ENCODE results near the gene RASGRF2.

- TF ChIP-seq POLR2AphosphoS5 (IDR thresholded peaks at IDR 0.05) = no peak
- TF ChIP-seq, protein P1, sequence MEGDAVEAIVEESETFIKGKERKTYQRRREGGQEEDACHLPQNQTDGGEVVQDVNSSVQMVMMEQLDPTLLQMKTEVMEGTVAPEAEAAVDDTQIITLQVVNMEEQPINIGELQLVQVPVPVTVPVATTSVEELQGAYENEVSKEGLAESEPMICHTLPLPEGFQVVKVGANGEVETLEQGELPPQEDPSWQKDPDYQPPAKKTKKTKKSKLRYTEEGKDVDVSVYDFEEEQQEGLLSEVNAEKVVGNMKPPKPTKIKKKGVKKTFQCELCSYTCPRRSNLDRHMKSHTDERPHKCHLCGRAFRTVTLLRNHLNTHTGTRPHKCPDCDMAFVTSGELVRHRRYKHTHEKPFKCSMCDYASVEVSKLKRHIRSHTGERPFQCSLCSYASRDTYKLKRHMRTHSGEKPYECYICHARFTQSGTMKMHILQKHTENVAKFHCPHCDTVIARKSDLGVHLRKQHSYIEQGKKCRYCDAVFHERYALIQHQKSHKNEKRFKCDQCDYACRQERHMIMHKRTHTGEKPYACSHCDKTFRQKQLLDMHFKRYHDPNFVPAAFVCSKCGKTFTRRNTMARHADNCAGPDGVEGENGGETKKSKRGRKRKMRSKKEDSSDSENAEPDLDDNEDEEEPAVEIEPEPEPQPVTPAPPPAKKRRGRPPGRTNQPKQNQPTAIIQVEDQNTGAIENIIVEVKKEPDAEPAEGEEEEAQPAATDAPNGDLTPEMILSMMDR (IDR thresholded peaks at IDR 0.05) = no peak
Measured at GRCh38 chr5:81192373-81192750, 232.2 kb downstream of the RASGRF2 start.

Measured in transverse colon (tissue), 4 donors.